Prostate gland (tissue), 2 donors: ENCODE results near the gene TMCO4.

ENCODE experiments used
- CTCF ChIP-seq, 4 experiments: fragments of 200-600 bp in 2 of 4; fragments of 450-650 bp in 2 of 4; sonication (generic) in 2 of 4; IDR thresholded peaks; 1 replicate in 3 of 4; 2 replicates in 1 of 4; pipeline ENCODE4 v1.5.1; 2016 to 2019; ENCODE audit warnings: antibody characterized with exemption in 4 of 4, mild to moderate bottlenecking in 2 of 4, moderate library complexity in 2 of 4
- POLR2A ChIP-seq: fragments of 450-650 bp; IDR thresholded peaks from one replicate; pipeline ENCODE4 v1.6.1; 2016; ENCODE audit warnings: antibody characterized with exemption, mild to moderate bottlenecking

- no peak for TF ChIP-seq CTCF (IDR thresholded peaks at IDR 0.05)
- TF ChIP-seq POLR2A, result no peak
These were observed 41.4 kb downstream of the TMCO4 start for GRCh38 chr1:19758227-19758830.
